Measurements from ENCODE around the gene RAB10.
A peak's percentile ranks its signal among the peaks of the same experiment; 100 is the strongest.
"Not testable (repeated sequence)": the region's sequence is repeated elsewhere in the genome, so short reads cannot be mapped to it uniquely, and the experiment has no call there.

The RAB10 gene

DNA sequence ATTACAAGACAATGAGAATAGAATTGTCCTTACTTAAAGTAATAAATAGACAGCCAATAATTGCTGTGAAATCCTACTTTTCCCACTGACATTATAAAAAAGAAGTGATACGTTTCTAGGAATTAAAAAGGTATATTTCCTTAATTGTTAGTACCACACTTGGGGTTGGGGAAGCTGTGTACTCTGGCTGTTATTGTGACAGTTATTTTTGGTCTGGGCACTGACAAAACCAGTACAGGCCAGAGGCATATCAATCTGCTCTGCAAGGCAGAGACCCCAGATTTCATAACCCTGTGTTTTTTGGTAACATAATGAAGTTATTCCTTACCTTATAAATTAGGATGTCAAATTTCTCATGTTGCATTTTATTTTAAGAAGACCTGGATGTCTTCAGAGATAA, 66.5 kb downstream of the RAB10 start:
- no peak for DNase-seq

DNA sequence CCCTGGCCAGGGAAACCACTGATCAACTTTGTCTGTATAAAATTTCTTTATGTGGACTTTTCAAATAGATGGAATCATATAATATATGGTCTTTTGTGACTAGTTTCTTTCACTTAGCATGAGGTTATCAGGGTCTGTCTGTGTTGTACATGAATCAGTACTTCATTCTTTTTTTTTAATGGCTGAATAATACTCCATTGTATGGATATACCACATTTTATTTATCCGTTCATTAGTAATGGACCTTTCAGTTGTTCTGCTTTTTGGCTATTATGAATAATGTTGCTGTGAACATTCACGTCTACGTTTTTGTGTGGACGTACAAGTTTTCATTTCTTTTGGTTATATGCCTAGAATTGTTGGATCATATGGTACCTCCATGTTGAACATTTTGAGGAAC, 69.9 kb downstream of the RAB10 start:
- DNase-seq, result no peak

DNA sequence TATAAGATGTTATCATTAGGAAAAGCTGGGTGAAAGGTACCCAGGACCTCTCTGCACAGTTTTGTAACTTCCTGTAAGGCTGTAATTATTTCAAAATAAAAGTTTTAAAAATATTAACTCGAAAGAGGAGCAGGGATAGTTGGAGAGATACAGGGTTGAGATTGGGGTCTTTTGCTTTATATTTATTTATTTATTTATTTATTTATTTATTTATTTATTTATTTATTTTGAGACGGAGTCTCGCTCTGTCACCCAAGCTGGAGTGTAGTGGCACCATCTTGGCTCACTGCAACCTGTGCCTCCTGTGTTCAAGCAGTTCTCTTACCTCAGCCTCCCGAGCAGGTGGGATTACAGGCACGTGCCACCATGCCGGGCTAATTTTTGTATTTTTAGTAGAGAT, 74.8 kb downstream of the RAB10 start:
- DNase-seq, result not testable (repeated sequence)

DNA sequence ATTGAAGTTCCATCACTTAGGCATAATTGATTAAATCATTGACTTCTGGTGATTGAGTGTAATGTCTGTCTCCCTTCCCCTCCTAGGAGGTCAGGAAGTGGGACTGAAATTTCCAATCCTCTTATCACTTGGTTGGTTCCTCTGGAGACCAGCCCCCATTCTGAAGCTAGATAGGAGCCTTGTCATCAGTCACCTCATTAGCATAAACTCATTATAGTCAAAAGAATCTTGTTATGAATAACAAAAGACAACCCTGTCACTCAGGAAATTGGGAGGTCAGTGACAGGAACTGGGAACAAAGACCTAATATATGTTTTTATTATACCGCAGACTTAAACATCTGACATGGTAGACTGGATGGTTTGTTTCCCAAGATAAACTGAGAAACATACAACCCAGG, 78.3 kb downstream of the RAB10 start:
- no peak for DNase-seq

DNA sequence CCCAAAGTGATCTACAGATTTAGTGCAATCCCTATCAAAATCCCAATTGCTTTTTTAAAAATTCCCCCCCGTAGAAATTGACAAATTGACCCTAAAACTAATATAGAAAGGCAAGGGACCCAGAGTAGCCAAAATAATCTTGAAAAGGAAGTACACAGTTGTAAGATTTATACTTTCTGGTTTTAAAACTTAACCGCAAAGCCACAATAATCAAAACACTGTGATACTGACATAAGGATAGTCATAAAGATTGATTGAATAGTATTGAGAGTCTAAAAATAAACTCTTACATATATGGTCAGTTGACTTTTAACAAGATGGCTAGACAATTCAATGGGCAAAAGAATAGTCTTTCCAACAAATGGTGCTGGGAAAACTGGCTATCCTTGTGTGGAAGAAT, 80.3 kb downstream of the RAB10 start:
- no peak for DNase-seq

DNA sequence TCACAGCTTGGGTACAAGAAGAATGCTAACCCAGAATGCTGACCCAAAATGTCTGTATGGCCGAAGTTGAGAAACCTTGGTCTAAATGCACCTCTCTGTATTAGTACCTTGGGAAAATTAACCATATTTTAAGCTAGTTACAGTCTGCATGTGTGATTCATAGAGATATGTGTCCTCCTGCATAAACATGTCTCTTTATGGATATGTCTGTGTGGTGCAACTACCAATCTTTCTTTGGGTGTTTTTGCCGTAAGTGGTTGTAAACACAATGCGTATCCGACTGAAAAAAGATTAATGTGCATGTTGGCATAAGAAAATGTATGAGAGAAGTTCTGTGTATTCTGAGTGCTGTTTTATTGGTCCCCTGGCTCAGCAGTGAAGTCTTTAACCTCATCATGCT, 84.8 kb downstream of the RAB10 start:
- no peak for DNase-seq

DNA sequence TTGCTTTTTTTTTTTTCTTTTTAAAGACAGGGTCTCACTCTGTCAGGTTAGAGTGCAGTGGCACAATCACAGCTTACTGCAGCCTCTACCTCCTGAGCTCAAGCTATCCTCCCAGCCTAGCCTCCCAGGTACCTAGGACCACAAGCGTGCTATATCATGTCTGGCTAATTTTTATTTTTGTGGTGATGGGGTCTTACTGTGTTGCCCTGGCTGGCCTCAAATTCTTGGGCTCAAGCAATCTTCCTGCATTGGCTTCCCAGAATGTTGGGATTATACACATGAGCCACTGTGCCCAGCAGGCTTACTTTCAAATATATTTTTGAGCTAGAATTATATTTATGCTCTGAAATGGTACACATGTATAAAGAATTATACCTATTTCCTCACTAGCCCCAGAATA, 85.6 kb downstream of the RAB10 start:
- no peak for DNase-seq

DNA sequence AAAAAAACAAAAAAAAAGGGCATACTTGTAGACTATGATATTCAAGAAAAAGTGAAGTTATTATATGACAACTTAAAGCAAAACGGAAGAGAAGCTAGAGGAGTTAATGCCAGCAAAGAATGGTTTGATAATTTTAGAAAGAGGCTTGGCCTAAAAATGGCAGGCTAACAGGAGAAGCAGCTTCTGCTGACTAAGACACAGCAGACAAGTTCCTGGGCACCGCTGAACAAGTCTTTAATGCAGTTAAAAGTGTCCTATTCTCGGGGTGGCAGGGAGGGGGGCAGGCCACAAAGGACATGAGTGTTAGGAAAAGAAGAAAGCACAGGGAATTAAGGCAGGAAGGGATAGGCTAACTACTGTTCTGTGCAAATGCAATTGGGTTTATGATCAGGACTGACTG, 88.7 kb downstream of the RAB10 start:
- no peak for DNase-seq

DNA sequence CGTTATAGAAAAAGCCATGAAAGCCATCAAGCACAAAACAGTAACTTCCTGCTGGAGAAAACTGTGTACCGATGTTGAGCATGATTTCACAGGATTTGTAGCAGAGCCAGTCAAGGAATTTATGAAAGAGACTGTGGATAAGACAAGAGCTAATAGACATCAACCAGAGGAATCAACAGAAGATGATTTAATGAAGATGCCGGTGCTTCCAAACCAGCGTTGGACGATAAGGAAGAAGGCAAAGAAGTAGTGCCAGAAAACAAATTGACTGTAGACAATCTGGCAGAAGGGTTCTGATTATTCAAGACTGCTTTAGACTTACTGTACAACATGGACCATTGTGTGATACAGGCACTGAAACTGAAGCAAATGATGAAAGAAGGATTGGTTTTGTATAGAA, 89.5 kb downstream of the RAB10 start:
- no peak for DNase-seq

DNA sequence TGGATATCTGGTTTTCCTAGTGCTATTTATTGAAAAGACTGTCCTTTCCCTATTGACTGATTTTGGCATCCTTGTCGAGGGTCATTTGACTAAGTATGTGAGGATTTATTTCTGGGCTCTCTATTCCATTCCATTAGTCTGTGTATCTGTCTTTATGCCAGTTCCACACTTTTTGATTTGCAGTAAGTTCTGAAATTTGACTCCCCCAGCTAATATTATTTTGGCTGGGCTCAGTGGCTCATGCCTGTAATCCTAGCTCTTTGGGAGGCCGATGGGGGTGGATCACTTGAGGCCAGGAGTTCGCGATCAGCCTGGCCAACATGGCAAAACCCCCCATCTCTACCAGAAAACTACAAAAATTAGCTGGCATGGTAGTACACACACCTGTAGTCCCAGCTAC, 92.2 kb downstream of the RAB10 start:
- no peak for DNase-seq

DNA sequence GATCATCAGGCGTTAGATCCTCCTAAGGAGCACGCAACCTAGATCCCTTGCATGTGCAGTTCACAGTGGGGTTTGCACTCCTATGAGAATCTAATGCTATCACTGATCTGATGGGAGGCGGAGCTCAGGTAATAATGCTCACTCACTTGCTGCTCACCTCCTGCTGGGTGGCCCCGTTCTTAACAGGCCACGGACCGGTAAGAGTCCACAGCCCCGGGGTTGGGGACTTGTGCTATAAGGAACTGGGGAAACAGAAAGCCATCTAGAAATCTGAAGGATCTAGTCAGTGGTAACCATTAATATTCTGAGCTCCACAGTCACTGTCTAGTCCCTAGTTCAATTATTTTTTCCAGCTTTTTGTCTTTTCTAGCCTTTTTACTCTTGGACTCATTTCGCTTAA, 94.3 kb downstream of the RAB10 start:
- DNase-seq, result no peak

DNA sequence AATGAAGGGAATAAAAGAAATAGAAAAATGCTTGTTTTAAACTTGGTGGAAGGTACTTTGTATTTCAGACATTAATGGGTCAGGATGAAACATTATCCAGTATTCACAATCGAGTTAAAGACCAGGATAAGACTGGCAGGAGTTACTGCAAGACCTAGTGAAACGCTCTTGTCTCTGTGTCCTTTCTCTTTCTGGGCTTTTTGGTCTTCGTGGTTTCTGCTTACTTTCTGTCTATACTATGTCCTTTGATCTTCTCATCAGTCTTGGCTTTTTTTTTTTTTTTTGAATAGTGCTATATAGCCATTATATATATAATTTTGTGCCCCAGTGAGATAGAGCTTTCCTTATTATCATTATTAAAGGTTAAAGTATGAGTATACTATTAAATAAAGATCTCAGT, 96.9 kb downstream of the RAB10 start:
- no peak for DNase-seq

DNA sequence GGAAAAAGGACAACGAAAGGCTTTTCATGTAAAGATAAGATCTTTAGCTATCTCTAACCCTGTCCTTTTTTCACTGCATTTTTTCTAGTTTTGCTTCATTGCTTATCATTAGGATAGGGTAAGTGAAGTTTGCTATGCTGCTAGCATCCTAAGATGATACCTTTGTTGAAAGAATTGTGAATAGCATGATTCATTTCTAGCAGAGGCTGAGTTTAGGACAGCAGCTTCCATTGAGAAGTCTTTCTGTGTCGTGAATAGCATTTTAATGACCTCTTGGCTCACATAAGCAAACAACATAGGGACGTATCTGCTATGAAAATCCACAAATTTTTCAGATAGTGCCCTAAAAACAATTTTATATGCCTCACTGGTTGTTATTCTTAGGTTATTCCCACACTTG, 102.6 kb downstream of the RAB10 start:
- DNase-seq, result no peak

DNA sequence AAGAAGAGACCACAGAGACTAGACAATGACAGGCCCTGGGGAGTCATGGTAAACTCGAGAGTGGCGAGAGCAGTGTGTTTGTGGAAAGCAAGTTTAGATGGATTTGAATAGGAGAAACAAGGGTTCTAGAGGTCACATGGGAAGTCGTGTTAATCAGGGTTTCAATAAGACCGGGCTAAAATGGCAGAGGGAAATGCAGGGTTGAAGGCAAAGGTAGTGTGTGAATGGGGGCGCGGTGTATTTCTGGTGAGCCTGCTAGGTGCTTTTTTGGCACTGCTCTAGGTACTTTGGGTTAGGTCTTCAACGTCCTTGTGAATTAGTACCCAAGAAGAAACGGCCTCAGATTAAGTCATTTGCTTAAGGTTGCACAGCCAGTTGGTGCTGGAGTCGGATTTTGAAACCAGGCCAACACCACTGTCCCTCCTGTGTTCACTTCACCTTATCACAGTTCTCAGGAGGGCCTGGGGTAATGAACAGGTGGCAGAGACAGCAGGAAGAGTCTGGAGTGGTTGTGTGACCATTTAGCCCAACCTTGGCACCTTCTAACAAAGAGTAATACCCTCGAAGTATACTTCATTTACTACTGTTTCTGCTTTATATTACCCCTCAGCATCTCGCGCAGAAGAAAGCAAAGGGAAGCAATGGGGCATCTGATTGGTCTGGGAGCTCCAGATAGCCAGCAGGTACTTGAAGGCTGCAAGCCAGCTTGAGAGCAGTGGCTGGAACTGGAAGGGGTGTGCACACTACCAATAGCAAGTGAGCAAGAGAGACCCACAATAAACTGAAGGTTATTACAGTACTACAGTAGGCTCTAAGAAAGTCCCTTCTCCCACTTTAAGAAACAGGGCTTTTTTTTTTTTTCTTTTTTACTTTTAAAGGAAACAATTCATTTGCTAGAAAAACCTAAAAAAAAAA, 105.6 kb downstream of the RAB10 start:
- DNase-seq, result no peak

DNA sequence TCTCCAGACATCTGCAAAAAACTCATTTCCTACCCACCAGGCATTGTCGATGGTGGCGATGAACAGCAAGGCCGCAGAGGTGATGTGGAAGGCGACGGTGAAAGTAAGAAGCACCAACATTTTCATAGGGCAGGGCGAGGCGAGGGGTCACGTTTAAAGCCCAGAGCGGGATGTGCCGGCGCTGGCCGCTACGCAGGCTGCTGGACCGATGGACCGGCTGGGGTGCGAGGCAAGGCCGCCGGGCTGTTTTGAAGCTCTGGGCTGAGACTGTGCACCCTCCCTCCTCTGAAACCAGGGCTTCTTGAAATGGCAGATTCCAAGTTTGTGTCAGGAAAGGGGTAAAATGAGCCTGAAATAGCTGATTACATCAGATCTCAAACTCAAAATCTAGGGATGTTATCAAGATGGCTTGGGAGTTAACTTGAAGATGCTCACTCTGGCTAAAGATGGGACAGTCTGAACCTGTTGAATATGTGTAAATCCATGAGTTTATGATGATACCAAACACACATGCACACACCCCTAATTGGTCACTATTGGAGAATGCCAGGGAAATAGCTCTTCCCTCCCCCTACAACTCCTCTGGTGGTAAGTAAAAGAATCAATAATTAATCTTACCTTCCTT, 107.4 kb downstream of the RAB10 start:
- no peak for DNase-seq

DNA sequence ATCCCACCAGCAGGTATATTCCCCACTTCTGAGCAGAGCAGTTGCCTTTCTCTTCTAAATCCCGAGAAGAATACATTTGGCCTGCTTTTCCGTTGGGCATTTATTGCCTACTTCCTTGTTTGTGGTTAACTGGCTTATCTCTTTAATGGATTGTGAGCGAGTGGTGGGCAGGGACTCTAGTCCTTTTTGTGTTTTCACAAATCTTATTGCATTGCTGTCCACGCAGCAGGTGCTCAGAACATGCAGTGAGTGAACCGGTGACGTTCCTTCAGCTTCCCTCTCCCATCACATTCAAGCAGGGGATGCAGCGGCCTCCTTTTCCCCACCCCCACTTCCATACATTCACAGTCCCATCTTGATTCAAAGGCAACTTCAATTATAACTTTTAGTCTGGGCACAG, 110.1 kb downstream of the RAB10 start:
- no peak for DNase-seq

DNA sequence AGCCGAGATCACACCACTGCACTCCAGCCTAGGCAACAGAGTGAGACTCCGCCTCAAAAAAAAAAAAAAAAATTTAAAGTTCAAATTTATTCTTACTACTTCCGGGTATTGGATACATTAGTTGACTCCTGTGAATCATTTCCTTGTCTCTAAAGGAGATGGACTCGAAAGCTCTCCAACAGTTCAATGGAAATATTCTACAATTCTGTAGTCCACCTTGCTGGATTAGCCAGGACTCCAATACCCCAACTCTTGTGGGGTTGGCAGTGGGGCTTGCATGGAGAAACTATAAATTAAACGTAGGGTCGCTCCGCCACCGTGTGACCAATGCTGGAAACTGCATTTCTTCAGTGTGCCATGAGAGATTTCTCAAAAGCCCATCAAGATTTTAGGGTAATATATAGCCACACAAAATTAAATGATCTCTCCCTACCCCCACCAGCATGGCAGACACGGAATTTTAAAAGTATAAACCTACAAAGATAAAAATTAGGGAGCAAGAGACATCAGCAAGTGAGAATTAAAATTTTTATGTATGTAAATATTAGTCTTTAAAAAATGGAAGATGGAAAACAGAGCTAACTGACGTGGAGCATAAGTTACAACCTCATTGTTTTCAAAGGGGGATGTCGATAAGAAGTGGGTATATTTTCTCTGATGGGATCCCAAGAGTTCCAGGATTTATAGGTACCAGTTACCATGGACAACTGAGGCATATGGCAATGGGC, 111.2 kb downstream of the RAB10 start:
- peak; percentile 62 for DNase-seq

DNA sequence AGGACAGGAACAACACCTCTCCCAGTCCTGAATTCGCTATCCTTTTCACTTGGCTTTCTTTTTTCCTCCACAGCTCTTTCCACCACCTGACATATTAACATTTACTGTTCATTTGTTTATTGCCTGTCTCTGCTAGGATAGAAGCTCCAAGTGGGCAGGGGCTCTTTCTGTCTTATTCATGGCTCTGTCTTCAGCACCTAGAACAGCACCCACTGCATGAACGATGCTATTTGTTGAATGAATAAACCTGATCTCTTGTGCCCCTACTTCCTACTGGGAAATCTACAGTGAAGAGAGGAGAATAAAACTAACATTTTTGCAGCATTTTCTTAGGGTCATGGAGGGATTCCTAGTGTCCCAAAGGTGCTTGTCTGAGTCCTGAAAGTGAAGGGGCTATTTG, 114.6 kb downstream of the RAB10 start:
- DNase-seq, result no peak

DNA sequence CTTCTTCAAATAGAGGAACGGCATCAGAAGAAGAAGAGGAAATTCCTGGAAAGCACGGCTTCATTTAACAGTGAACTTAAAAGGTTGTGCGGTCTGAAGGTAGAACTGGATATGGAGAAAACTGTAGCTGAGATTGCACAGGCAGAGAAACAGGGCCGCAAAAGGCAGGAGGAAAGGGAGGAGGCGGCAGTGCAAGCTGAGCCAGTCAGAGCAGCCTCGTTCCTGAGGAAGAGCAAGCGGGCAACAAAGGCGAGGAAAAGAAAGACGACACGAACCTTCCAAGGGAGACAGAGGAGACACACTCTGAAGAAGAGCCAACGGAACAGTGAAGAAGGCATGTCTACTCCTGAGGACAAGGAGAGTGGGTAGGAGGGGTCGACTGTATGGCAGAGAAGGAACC, 116.4 kb downstream of the RAB10 start:
- DNase-seq, result no peak

DNA sequence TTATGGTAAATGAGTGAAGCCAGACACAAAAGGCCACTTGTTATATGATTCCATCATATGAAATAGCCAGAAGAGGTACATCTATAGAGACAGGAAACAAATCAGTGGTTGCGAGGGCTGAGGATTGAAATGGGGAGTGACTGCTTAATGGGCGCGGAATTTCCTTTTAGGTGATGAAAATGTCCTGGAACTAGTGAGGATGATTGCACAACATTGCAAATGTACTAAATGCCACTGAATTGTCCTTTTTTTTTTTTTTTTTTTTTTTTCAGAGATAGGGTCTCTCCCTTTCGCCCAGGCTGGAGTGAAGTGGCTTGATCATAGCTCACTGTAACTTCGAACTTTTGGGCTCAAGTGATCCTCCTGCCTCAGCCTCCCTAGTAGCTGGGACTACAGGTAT, 123.7 kb downstream of the RAB10 start:
- no peak for DNase-seq

DNA sequence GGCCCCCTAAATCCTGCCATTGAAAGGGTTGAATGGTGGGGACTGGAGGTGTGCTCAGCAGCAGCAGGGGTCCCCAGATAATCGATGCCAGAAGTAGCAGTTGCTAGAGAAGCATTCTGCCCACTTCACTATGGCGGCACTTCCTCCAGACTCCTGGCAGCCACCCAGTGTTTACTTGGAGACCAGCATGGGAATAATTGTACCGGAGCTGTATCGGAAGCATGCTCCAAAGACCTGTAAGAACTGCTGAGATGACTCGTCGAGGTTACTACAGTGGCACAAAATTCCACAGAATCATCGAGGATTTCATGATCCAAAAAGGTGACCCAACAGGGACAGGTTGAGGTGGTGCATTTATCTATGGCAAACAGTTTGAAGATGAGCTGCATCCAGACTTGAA, 128.0 kb downstream of the RAB10 start:
- DNase-seq, result no peak

DNA sequence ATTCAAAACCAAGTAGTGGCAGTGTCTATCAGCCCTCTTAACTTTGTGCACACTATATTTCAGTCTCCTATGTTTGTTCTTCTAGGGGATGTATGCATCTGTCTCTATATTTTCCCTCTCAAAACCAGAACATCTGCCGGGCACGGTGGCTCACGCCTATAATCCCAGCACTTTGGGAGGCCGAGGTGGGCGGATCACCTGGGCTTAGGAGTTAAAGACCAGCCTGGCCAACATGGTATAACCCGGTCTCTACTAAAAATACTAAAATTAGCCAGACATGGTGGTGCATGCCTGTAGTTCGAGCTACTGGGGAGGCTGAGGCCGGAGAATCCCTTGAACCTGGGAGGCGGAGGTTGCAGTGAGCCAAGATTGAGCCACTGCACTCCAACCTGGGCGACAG, 129.1 kb downstream of the RAB10 start:
- no peak for DNase-seq

DNA sequence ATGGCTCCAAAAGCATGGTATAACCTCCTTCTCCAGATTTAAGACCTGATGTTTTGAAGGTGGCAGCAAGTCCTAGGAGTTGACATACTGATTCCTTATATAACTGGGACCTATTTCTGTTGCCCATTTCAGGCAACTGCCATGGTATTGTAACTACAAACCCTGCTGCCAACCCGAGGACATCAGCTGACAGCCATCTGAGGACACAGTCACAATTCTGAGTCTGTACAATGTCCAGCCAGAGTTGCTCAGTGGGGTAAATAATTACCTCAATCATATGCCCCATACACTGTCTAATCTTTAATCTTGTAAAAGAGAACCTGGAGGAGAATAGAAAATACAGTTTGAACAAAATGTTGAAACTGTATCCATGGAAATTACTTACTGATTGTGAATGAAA, 130.3 kb downstream of the RAB10 start:
- no peak for DNase-seq

DNA sequence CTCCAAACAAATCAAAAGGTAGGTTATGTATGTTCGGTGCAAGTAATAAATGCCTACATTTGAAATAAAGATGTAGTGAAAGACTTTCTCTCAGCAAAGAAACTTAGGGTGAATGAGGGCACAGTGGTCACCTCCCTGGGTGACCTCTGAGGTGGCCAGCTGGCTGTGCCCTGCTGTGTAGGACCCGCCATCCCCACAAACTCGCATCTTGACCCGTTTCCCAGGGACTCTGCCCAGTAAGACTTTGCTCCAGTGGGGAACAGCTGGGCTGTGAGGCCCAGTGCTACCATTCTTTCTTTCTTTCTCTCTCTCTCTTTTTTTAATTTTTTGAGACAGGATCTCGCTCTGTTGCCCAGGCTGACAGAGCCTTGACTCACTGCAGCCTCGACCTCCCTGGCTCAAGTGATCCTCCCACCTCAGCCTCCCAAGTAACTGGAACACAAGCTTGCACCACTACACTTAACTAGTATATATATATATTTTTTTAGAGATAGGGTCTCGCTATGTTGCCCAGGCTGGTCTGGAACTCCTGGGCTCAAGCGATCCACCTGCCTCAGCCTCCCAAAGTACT, 130.8 kb downstream of the RAB10 start:
- DNase-seq, result no peak
